ENCODE measurements around the gene EDN2. TPM values are rescaled to one million over a fixed set of nuclear protein-coding genes. Genes with fewer than 3 reads are reported as not detected.

Gene EDN2
- total and polyA plus RNA-seq, 2 of the 8 experiments (the other 6 are each of a cell fraction or from before 2014, with no cell fraction given) = 0.32 to 0.39 TPM

DNA sequence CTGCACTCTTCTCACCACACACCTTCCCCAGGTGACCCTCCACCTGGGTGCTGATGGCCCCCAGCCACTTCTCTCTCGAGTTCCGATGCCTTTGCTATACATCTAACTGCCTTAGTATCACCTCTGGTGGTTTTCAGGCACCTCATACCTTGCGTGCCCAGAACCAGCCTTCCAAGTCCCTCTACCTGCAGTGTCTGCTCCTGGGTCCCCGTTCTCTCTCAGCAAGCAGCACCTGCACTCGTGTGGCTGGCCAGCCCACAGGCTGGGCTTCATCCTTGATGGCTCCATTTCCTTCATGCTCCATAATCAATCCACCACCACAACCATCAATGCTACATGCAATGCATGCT, 49.2 kb upstream of the EDN2 start:
- no peak overlapping the region for H3K4me3 ChIP-seq (ENCODE audit: extremely low read depth in 1 of 4, insufficient read depth in 2 of 4, low read depth in 3 of 4, low read length in 4 of 4)
- H3K79me1 ChIP-seq (ENCODE audit: low read depth, low read length) = no peaks in the 10 kb centered on the region
- H2BK5ac ChIP-seq (ENCODE audit: low read depth, low read length) = no peak overlapping the region
- H3K9ac ChIP-seq (replicated peaks in 1 of 4; ENCODE audit: extremely low read depth in 1 of 4, low read depth in 3 of 4, low read length in 3 of 4) = no peak overlapping the region
- FAIRE-seq (no peak), DNase-seq (ENCODE audit: low read depth in 1 of 2, low spot score in 2 of 2) (no peak)
- no peak overlapping the region for H3K27ac ChIP-seq (ENCODE audit: low read depth, low read length)
- H2AK5ac ChIP-seq (ENCODE audit: low read depth, low read length) = no peak overlapping the region
- POLR2A ChIA-PET (ENCODE audit: partially characterized antibody) = no interaction called here
- H3K18ac ChIP-seq (ENCODE audit: extremely low read depth, low read length) = no peak overlapping the region
- H3K23ac ChIP-seq (ENCODE audit: insufficient read length) = no peak overlapping the region
- no peak overlapping the region for H2BK12ac ChIP-seq (ENCODE audit: low read depth, low read length)
- no peak overlapping the region for H3K56ac ChIP-seq (replicated peaks; ENCODE audit: insufficient read length, low read depth, low read length)
- no peak overlapping the region for H4K8ac ChIP-seq (ENCODE audit: extremely low read depth, insufficient read depth, low read length)
- no peak overlapping the region for H2BK20ac ChIP-seq (ENCODE audit: low read length)
- H3K9me3 ChIP-seq (ENCODE audit: insufficient read depth in 2 of 2, low read depth in 1 of 2, low read length in 1 of 2) = peaks cover 9 to 10% of the 10 kb centered on the region in 2 experiments; a peak in 2 of 4 replicates
- TF ChIP-seq CBX8 (IDR thresholded peaks at IDR 0.05; ENCODE audit: borderline replicate concordance, low read depth, low read length) (no peak), SIRT6 (IDR thresholded peaks at IDR 0.05; ENCODE audit: low read length) (no peak)
- TF ChIP-seq, protein P1, sequence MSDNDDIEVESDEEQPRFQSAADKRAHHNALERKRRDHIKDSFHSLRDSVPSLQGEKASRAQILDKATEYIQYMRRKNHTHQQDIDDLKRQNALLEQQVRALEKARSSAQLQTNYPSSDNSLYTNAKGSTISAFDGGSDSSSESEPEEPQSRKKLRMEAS (IDR thresholded peaks at IDR 0.05) = no peak
- CTCF ChIA-PET (ENCODE audit: partially characterized antibody) = interaction anchor here (1.0 to 2.2 kb wide), 5 partner anchors 10 to 40 kb away, joined by 3 to 6 read pairs (median 6); no protein-coding TSS in a partner anchor
- no peak overlapping the region for H3K4ac ChIP-seq (replicated peaks; ENCODE audit: insufficient read length, low read depth, low read length)
- 92% methylated on average over 5 of the region's 5 CpGs; no CpG with 5 or more reads in 1 of the 2 experiments for WGBS, 2 experiments (ENCODE audit: extremely low coverage in 1 of 2, insufficient coverage in 1 of 2, insufficient read length in 1 of 2, insufficient replicate concordance in 2 of 2, low coverage in 1 of 2, low lambda C conversion rate in 2 of 2, missing lambda C conversion rate in 1 of 2)
- H3K79me2 ChIP-seq (ENCODE audit: control insufficient read depth in 1 of 2, insufficient read depth in 2 of 2, low read length in 2 of 2) = no peaks in the 10 kb centered on the region
- H2BK15ac ChIP-seq (ENCODE audit: low read length) = no peak overlapping the region
- H3K27me3 ChIP-seq (replicated peaks in 1 of 4; ENCODE audit: control insufficient read depth in 3 of 4, extremely low read depth in 1 of 4, insufficient read depth in 3 of 4, low read length in 3 of 4) = no peaks in the 10 kb centered on the region
- H3K14ac ChIP-seq (ENCODE audit: insufficient read length) = no peak overlapping the region
- H4K5ac ChIP-seq (ENCODE audit: insufficient read length, low read depth, low read length) = no peak overlapping the region
- no peaks in the 10 kb centered on the region for H3K4me1 ChIP-seq (replicated peaks in 1 of 4; ENCODE audit: control insufficient read depth in 3 of 4, insufficient read depth in 4 of 4, low read length in 3 of 4)
- H3K36me3 ChIP-seq (ENCODE audit: control insufficient read depth in 2 of 4, insufficient read depth in 4 of 4, low read length in 3 of 4) = no peaks in the 10 kb centered on the region
- H4K20me1 ChIP-seq (replicated peaks in 1 of 2; ENCODE audit: control insufficient read depth in 1 of 2, insufficient read depth in 2 of 2, low read length in 2 of 2) = no peaks in the 10 kb centered on the region
- no peak overlapping the region for H3K4me2 ChIP-seq (ENCODE audit: insufficient read depth in 1 of 2, low read depth in 2 of 2, low read length in 2 of 2)
- H4K91ac ChIP-seq (replicated peaks; ENCODE audit: insufficient read length, low read length) = no peak overlapping the region
- H2BK120ac ChIP-seq (replicated peaks; ENCODE audit: low read depth, low read length) = no peak overlapping the region
- H2AFZ ChIP-seq (ENCODE audit: low read length) = no peak overlapping the region
- H3K23me2 ChIP-seq (ENCODE audit: low read depth, low read length) = peaks cover 11% of the 10 kb centered on the region; the same call in 1 of the 2 replicates
